ENCODE data around the gene THAP2. TPM values are rescaled to one million over a fixed set of nuclear protein-coding genes. Genes with fewer than 3 reads are reported as not detected.

Gene THAP2
- total RNA-seq, 4 donors from 2014 or later = 2.8 to 3.5 (median 3.3) TPM; not detected in 1

DNA sequence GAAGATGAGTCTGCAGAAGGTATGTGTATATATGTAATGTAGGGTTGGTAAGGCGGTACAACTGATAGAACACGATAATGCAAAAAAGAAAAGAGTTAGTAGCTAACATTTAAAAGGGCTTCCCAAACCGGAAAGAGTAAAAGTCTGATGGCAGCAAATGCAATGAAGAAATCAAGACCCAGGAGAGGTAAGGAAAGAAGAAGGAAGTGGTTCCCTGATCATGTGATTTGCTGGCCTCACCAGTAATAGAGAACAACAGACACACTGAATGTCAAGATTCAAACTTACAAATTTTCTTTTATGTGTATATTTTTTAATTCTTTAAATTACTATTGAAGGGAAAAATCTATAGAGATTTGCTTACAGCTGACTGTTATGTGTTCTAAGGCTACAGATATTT, 18.8 kb upstream of the THAP2 start:
- no peak overlapping the region for H3K27ac ChIP-seq
- in situ Hi-C loops (cut with MboI; ENCODE audit: low pct_ligation_motif_present in 1 of 4, low pct_unique_long_range_greater_than_20kb in 1 of 4, low sequenced_read_pairs in 3 of 4) (no loop called here), intact Hi-C loops (cut with DNase I; ENCODE audit: low total_unique reads) (no loop called here)
- H3K36me3 ChIP-seq = peaks cover 0 to 75% (median 22%) of the 10 kb centered on the region in 4 donors
- no peaks in the 10 kb centered on the region for H3K4me1 ChIP-seq
- no peak overlapping the region for H3K4me3 ChIP-seq
- WGBS, 2 donors (ENCODE audit: low coverage in 1 of 2) = 84 to 85% methylated on average over 3 of the region's 3 CpGs
- TF ChIP-seq POLR2A (IDR thresholded peaks at IDR 0.05) = no peak
- TF ChIP-seq, protein P1, sequence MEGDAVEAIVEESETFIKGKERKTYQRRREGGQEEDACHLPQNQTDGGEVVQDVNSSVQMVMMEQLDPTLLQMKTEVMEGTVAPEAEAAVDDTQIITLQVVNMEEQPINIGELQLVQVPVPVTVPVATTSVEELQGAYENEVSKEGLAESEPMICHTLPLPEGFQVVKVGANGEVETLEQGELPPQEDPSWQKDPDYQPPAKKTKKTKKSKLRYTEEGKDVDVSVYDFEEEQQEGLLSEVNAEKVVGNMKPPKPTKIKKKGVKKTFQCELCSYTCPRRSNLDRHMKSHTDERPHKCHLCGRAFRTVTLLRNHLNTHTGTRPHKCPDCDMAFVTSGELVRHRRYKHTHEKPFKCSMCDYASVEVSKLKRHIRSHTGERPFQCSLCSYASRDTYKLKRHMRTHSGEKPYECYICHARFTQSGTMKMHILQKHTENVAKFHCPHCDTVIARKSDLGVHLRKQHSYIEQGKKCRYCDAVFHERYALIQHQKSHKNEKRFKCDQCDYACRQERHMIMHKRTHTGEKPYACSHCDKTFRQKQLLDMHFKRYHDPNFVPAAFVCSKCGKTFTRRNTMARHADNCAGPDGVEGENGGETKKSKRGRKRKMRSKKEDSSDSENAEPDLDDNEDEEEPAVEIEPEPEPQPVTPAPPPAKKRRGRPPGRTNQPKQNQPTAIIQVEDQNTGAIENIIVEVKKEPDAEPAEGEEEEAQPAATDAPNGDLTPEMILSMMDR (IDR thresholded peaks at IDR 0.05) = no peak
- no peak for TF ChIP-seq POLR2AphosphoS5 (IDR thresholded peaks at IDR 0.05)
- TF ChIP-seq EP300 (IDR thresholded peaks at IDR 0.05; ENCODE audit: low read depth) = no peak
- no peak for DNase-seq
- H3K9me3 ChIP-seq = no peaks in the 10 kb centered on the region
- H3K27me3 ChIP-seq = no peaks in the 10 kb centered on the region

DNA sequence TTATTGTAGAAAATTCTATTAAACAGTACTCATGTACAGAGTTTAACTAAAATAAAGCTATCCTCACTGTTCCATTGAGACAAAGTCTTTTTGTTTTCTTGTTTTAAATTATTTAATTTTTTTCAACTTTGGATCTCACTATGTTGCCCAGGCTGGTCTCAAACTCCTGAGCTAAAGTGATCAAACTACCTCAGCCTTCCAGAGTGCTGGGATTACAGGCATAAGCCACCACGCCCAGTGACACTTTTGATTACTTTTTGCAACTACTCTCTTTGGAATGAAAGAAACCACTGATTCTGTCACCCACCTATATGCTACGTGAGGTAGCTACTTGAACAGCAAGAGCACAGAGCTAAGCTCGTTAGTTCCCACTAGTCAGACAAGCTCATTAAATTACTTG, 17.6 kb upstream of the THAP2 start:
- Histone ChIP-seq H3K36me3 (peaks cover 0 to 62% (median 20%) of the 10 kb centered on the region in 4 donors), H3K4me1 (peaks cover 0 to 8% (median 3%) of the 10 kb centered on the region in 4 donors), H3K27ac (no peak overlapping the region), H3K27me3 (no peaks in the 10 kb centered on the region), H3K4me3 (no peak overlapping the region), H3K9me3 (no peaks in the 10 kb centered on the region)
- intact Hi-C loops (cut with DNase I; ENCODE audit: low total_unique reads) = no loop called here
- no peak for DNase-seq
- 97% methylated on average over 3 of the region's 3 CpGs for WGBS, 2 donors (ENCODE audit: low coverage in 1 of 2)
- TF ChIP-seq, protein P1 (IDR thresholded peaks at IDR 0.05) = no peak
- TF ChIP-seq POLR2AphosphoS5 (IDR thresholded peaks at IDR 0.05) = no peak
- no peak for TF ChIP-seq EP300 (IDR thresholded peaks at IDR 0.05; ENCODE audit: low read depth)
- TF ChIP-seq POLR2A (IDR thresholded peaks at IDR 0.05) = no peak
- in situ Hi-C loops (cut with MboI; ENCODE audit: low pct_ligation_motif_present in 1 of 4, low pct_unique_long_range_greater_than_20kb in 1 of 4, low sequenced_read_pairs in 3 of 4) = no loop called here

DNA sequence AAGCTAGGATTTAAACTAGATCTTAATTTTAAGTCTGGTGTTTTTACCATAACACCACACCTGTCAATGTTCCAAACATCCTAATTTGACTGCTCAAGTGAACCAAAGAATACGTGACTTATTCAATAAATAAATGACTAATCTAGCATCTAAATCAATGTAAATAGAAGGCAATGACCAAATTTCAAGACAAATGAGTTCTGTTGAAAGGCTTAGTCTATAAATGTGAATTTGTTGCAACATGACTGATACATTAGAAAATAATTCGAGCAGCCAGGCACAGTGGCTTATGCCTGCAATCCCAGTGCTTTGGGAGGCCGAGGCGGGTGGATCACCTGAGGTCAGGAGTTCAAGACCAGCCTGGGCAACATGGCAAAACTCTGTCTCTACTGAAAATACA, 15.6 kb upstream of the THAP2 start:
- Histone ChIP-seq H3K36me3 (peaks cover 0 to 56% (median 16%) of the 10 kb centered on the region in 4 donors), H3K27me3 (no peaks in the 10 kb centered on the region), H3K4me3 (no peak overlapping the region), H3K9me3 (peaks cover 0 to 6% of the 10 kb centered on the region in 2 donors), H3K4me1 (peaks cover 0 to 10% (median 3%) of the 10 kb centered on the region in 4 donors), H3K27ac (no peak overlapping the region)
- WGBS, 2 donors (ENCODE audit: low coverage in 1 of 2) = 88 to 90% methylated on average over 4 of the region's 4 CpGs
- no peak for TF ChIP-seq POLR2A (IDR thresholded peaks at IDR 0.05)
- no peak for TF ChIP-seq EP300 (IDR thresholded peaks at IDR 0.05; ENCODE audit: low read depth)
- TF ChIP-seq, protein P1 (IDR thresholded peaks at IDR 0.05) = no peak
- TF ChIP-seq POLR2AphosphoS5 (IDR thresholded peaks at IDR 0.05) = no peak
- intact Hi-C loops (cut with DNase I; ENCODE audit: low total_unique reads) = no loop called here
- in situ Hi-C loops (cut with MboI; ENCODE audit: low pct_ligation_motif_present in 1 of 4, low pct_unique_long_range_greater_than_20kb in 1 of 4, low sequenced_read_pairs in 3 of 4) = no loop called here
- DNase-seq = no peak

DNA sequence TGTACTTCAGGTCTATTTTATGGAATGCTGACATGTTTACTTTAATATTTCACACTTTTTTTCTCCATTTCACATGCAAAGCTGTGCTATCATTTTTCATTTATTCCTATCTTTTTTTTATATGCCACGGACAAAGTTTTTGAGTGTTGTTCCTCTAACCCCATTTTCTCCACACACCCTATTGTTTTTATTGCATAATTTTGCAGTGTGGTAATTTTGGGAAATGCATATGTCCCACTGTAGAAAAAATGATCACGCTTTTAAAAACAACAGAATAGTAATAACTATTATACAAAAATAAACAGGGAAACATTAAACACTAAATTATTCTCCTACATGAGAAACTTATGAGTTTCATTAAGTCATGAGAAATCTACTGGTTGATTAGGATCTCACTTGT, 14.7 kb upstream of the THAP2 start:
- H3K36me3 ChIP-seq = peaks cover 0 to 56% (median 16%) of the 10 kb centered on the region in 4 donors
- in situ Hi-C loops (cut with MboI; ENCODE audit: low pct_ligation_motif_present in 1 of 4, low pct_unique_long_range_greater_than_20kb in 1 of 4, low sequenced_read_pairs in 3 of 4) = no loop called here
- H3K4me3 ChIP-seq = no peak overlapping the region
- peaks cover 0 to 7% of the 10 kb centered on the region in 2 donors for H3K9me3 ChIP-seq
- no peak overlapping the region for H3K27ac ChIP-seq
- WGBS, 2 donors (ENCODE audit: low coverage in 1 of 2) = 80 to 97% methylated on average over 2 of the region's 2 CpGs
- DNase-seq = no peak
- TF ChIP-seq, protein P1 (IDR thresholded peaks at IDR 0.05) = no peak
- TF ChIP-seq EP300 (IDR thresholded peaks at IDR 0.05; ENCODE audit: low read depth) (no peak), POLR2A (IDR thresholded peaks at IDR 0.05) (no peak), POLR2AphosphoS5 (IDR thresholded peaks at IDR 0.05) (no peak)
- H3K4me1 ChIP-seq = peaks cover 0 to 10% (median 3%) of the 10 kb centered on the region in 4 donors
- no peaks in the 10 kb centered on the region for H3K27me3 ChIP-seq
- intact Hi-C loops (cut with DNase I; ENCODE audit: low total_unique reads) = no loop called here

All from transverse colon (tissue), 4 donors.